K562 (cell line): ENCODE measurements around the gene YARS1. TPM values are rescaled to one million over a fixed set of nuclear protein-coding genes. Genes with fewer than 3 reads are reported as not detected.

Experiments used
- ATAC-seq: fragments of 200-7000 bp; cut with Tn5 transposase; 3 replicates; pipeline ENCODE4 v1.9.1; 2020; ENCODE audit warnings: moderate library complexity
- BruUV-seq: library from RNA; stranded (reverse); fragments of 400-500 nt; replicated peaks from 2 replicates; lab custom pipeline; 2021; lab: Mats Ljungman, UMichigan
- CTCF ChIA-PET: fragments of 300-600 bp; formaldehyde crosslinking; extraction: SDS; loops from one replicate; lab custom pipeline; 2021; ENCODE audit warnings: low intra/inter-chr PET ratio; lab: Yijun Ruan, JAX
- POLR2A ChIA-PET: fragments of 300-600, 350-650 bp; sonication (Branson Sonifier 250); formaldehyde crosslinking; extraction: SDS; loops from one replicate; lab custom pipeline; 2021; ENCODE audit warnings: antibody characterized with exemption, inconsistent platforms; lab: Yijun Ruan, JAX
- DNase-seq, 4 experiments: peaks; one replicate each; pipeline versions ENCODE4 v3.0.0 to v3.0.0-alpha.2; 2011 to 2018; ENCODE audit warnings: low spot score in 3 of 4, mixed read lengths in 3 of 4; ENCODE audit errors: extremely low read depth in 1 of 4
- FAIRE-seq: peaks from 2 replicates; lab custom pipeline; 2011; peaks lifted over from hg19 to GRCh38; lab: Jason Lieb, UNC
- H2AFZ ChIP-seq: 2 replicates; pipeline ENCODE4 v1.6.0; 2011; ENCODE audit warnings: low read depth, low read length, control low read depth, inconsistent platforms
- H3K27ac ChIP-seq: fragments of 200-600 bp; 3 replicates; pipeline ENCODE4 v1.8.0; 2011; ENCODE audit warnings: low read depth, mild to moderate bottlenecking, control low read depth, inconsistent platforms, low read length, moderate library complexity, mixed read lengths; ENCODE audit errors: extremely low read depth
- H3K27me3 ChIP-seq, 2 experiments: fragments of 300-600 bp in 1 of 2; 2 replicates in 1 of 2; 3 replicates in 1 of 2; pipeline versions ENCODE4 v1.6.0 to v1.8.0; 2011; ENCODE audit warnings: inconsistent platforms in 2 of 2, low read length in 2 of 2, mild to moderate bottlenecking in 1 of 2, mixed read lengths in 1 of 2, moderate library complexity in 1 of 2; ENCODE audit not compliant: control insufficient read depth in 2 of 2, insufficient read depth in 2 of 2
- H3K36me3 ChIP-seq: fragments of 300-600 bp; 3 replicates; pipeline ENCODE4 v1.8.0; 2011; ENCODE audit warnings: mild to moderate bottlenecking, low read length, inconsistent platforms; ENCODE audit not compliant: control insufficient read depth, insufficient read depth
- H3K4me1 ChIP-seq, 2 experiments: fragments of 200-600 bp in 1 of 2; replicated peaks in 1 of 2; 2 replicates in 1 of 2; 3 replicates in 1 of 2; pipeline versions ENCODE4 v1.5.1 to v1.8.0; 2011; ENCODE audit warnings: inconsistent platforms in 2 of 2, low read length in 2 of 2, mild to moderate bottlenecking in 1 of 2, mixed read lengths in 1 of 2, moderate library complexity in 1 of 2; ENCODE audit not compliant: control insufficient read depth in 2 of 2, insufficient read depth in 2 of 2
- H3K4me2 ChIP-seq: 2 replicates; pipeline ENCODE4 v1.6.1; 2011; ENCODE audit warnings: low read length, control low read depth, inconsistent platforms, mixed read lengths; ENCODE audit not compliant: insufficient read depth
- H3K4me3 ChIP-seq: fragments of 200-600 bp; sonication (generic), shearing (Covaris generic); 2 replicates; pipeline ENCODE4 v1.5.1; 2016; ENCODE audit warnings: control low read depth, inconsistent platforms
- H3K79me2 ChIP-seq: fragments of 200-600 bp; 3 replicates; pipeline ENCODE4 v1.8.0; 2011; ENCODE audit warnings: low read length, inconsistent platforms; ENCODE audit not compliant: control insufficient read depth, insufficient read depth
- H3K9ac ChIP-seq, 2 experiments: 2 replicates each; pipeline versions ENCODE4 v1.6.0 to v1.6.1; 2011; ENCODE audit warnings: low read depth in 2 of 2, low read length in 2 of 2, control low read depth in 1 of 2, inconsistent platforms in 1 of 2, mild to moderate bottlenecking in 1 of 2, mixed read lengths in 1 of 2; ENCODE audit not compliant: insufficient read depth in 1 of 2
- H3K9me1 ChIP-seq: one replicate; pipeline ENCODE4 v1.6.0; 2011; ENCODE audit warnings: inconsistent platforms, mild to moderate bottlenecking, low read length, moderate library complexity; ENCODE audit not compliant: control insufficient read depth, insufficient read depth
- H3K9me3 ChIP-seq: replicated peaks from 2 replicates; pipeline ENCODE4 v1.5.1; 2011; ENCODE audit warnings: low read depth, low read length, inconsistent platforms; ENCODE audit not compliant: control insufficient read depth, insufficient read depth
- H4K20me1 ChIP-seq: replicated peaks from 2 replicates; pipeline ENCODE4 v1.6.1; 2011; ENCODE audit warnings: low read length, inconsistent platforms, mixed read lengths; ENCODE audit not compliant: control insufficient read depth, insufficient read depth
- CBFA2T2 ChIP-seq: fragments of 450-650 bp; conservative IDR thresholded peaks from 2 replicates; pipeline ENCODE4 v1.6.1; 2017; ENCODE audit warnings: mild to moderate bottlenecking
- DPF2 ChIP-seq: fragments of 450-650 bp; IDR thresholded peaks from 2 replicates; pipeline ENCODE4 v1.6.1; 2016
- ELF1 ChIP-seq: fragments of 200-800 bp; sonication (Bioruptor generic); IDR thresholded peaks from 2 replicates; pipeline ENCODE4 v1.6.1; 2016; ENCODE audit warnings: missing genetic modification characterization, missing compliant biosample characterization
- FIP1L1 ChIP-seq: fragments of 200-400 bp; formaldehyde crosslinking; IDR thresholded peaks from 2 replicates; pipeline ENCODE4 v1.6.1; 2018; ENCODE audit warnings: mild to moderate bottlenecking, low read depth, low read length; ENCODE audit not compliant: poor library complexity, severe bottlenecking
- HDAC2 ChIP-seq: fragments of 450-650 bp; IDR thresholded peaks from 2 replicates; pipeline ENCODE4 v1.6.1; 2016; ENCODE audit warnings: mild to moderate bottlenecking
- KLF13 ChIP-seq: fragments of 450-650 bp; IDR thresholded peaks from 2 replicates; pipeline ENCODE4 v1.6.1; 2016; ENCODE audit warnings: missing genetic modification characterization, low read depth, mild to moderate bottlenecking, missing compliant biosample characterization, moderate library complexity, borderline replicate concordance
- RCOR1 ChIP-seq, 2 experiments: IDR thresholded peaks; 2 replicates each; pipeline ENCODE4 v1.6.1; 2012; ENCODE audit warnings: low read depth in 2 of 2, low read length in 2 of 2, borderline replicate concordance in 1 of 2, improper control_type of control experiment in 1 of 2
- SIRT6 ChIP-seq: IDR thresholded peaks from one replicate; pipeline ENCODE4 v1.6.1; 2012; ENCODE audit warnings: low read depth, mild to moderate bottlenecking, control low read depth, inconsistent platforms, low read length, moderate library complexity
- ZBED1 ChIP-seq: IDR thresholded peaks from 2 replicates; pipeline ENCODE4 v1.6.1; 2014
- WGBS: fragments of 100-300 bp; shearing (Covaris generic); methylation state at CpG from one replicate; pipeline ENCODE4 v1.1.6; 2016; ENCODE audit warnings: low coverage, mixed read lengths; ENCODE audit not compliant: insufficient coverage; ENCODE audit errors: missing lambda C conversion rate; 5-methylcytosine and 5-hydroxymethylcytosine counted together
- in situ Hi-C: fragments of 300-500 bp; cut with MboI; formaldehyde crosslinking; loops from 4 replicates; pipeline ENCODE4 v1.15.0; 2018; ENCODE audit warnings: inconsistent platforms, mixed read lengths
- intact Hi-C: fragments of 100-400 bp; cut with micrococcal nuclease; formaldehyde crosslinking; loops from 2 replicates; pipeline ENCODE4 v1.14.2; 2022
- polyA plus RNA-seq, 8 experiments: library from polyadenylated mRNA; depleted of rRNA in 4 of 8; stranded (reverse) in 5 of 8; unstranded in 3 of 8; fragments of >200 nt; fragmentation: Nextera tagmentation in 2 of 8; fragmentation: Illumina TruSeq in 1 of 8; extraction: Ambion mirVana in 2 of 8; extraction: Trizol in 1 of 8; gene quantifications; 2 replicates each; pipeline versions ENCODE4 v1.2.1 to v1.2.3, GENCODE V29; 2011 to 2014; ENCODE audit warnings: inconsistent platforms in 1 of 8, missing spikeins in 1 of 8
- total RNA-seq, 7 experiments: library from RNA; depleted of rRNA in 6 of 7; stranded (reverse); fragments of >200 nt in 6 of 7; fragmentation: Illumina TruSeq in 2 of 7; extraction: Trizol in 2 of 7; gene quantifications; 2 replicates each; pipeline versions ENCODE4 v1.2.1 to v1.2.3, GENCODE V29; 2011 to 2021; ENCODE audit warnings: low replicate concordance in 1 of 7
- TF ChIP-seq, protein P1 (sequence below): fragments of 250-450 bp; sonication (Bioruptor Pico); IDR thresholded peaks from 2 replicates; pipeline ENCODE4 v1.4.0; 2020
- TF ChIP-seq, protein P2 (sequence below): fragments of 250-450 bp; sonication (Bioruptor Pico); IDR thresholded peaks from 2 replicates; pipeline ENCODE4 v1.5.0; 2021; ENCODE audit warnings: mild to moderate bottlenecking, borderline replicate concordance

The YARS1 gene
- total and polyA plus RNA-seq, 9 of the 15 experiments (the other 6 are each of a cell fraction or from before 2014, with no cell fraction given), result 66.2 to 336 (median 201) TPM

DNA sequence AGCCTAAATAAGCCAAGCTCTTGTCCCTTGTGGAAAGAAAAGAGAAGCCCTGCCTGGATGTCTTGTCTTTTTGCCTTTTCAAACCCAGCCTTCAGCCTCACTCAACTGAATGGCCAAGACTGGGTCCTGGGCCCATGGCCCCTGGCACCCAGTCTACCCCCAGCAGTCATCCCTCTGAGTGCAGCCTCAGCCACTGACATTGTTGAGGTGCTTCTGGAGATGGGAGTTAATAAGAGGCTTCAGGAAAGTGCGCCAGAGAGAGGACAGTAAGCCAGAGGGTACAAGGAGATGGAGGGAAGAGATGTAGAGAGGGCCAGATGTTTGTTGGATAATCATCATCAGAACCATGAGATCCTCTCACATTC, 46.7 kb upstream of the YARS1 start (continued):
- TF ChIP-seq, protein P1, sequence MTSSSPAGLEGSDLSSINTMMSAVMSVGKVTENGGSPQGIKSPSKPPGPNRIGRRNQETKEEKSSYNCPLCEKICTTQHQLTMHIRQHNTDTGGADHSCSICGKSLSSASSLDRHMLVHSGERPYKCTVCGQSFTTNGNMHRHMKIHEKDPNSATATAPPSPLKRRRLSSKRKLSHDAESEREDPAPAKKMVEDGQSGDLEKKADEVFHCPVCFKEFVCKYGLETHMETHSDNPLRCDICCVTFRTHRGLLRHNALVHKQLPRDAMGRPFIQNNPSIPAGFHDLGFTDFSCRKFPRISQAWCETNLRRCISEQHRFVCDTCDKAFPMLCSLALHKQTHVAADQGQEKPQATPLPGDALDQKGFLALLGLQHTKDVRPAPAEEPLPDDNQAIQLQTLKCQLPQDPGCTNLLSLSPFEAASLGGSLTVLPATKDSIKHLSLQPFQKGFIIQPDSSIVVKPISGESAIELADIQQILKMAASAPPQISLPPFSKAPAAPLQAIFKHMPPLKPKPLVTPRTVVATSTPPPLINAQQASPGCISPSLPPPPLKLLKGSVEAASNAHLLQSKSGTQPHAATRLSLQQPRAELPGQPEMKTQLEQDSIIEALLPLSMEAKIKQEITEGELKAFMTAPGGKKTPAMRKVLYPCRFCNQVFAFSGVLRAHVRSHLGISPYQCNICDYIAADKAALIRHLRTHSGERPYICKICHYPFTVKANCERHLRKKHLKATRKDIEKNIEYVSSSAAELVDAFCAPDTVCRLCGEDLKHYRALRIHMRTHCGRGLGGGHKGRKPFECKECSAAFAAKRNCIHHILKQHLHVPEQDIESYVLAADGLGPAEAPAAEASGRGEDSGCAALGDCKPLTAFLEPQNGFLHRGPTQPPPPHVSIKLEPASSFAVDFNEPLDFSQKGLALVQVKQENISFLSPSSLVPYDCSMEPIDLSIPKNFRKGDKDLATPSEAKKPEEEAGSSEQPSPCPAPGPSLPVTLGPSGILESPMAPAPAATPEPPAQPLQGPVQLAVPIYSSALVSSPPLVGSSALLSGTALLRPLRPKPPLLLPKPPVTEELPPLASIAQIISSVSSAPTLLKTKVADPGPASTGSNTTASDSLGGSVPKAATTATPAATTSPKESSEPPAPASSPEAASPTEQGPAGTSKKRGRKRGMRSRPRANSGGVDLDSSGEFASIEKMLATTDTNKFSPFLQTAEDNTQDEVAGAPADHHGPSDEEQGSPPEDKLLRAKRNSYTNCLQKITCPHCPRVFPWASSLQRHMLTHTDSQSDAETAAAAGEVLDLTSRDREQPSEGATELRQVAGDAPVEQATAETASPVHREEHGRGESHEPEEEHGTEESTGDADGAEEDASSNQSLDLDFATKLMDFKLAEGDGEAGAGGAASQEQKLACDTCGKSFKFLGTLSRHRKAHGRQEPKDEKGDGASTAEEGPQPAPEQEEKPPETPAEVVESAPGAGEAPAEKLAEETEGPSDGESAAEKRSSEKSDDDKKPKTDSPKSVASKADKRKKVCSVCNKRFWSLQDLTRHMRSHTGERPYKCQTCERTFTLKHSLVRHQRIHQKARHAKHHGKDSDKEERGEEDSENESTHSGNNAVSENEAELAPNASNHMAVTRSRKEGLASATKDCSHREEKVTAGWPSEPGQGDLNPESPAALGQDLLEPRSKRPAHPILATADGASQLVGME (CRISPR knock-in tag), result no peak

DNA sequence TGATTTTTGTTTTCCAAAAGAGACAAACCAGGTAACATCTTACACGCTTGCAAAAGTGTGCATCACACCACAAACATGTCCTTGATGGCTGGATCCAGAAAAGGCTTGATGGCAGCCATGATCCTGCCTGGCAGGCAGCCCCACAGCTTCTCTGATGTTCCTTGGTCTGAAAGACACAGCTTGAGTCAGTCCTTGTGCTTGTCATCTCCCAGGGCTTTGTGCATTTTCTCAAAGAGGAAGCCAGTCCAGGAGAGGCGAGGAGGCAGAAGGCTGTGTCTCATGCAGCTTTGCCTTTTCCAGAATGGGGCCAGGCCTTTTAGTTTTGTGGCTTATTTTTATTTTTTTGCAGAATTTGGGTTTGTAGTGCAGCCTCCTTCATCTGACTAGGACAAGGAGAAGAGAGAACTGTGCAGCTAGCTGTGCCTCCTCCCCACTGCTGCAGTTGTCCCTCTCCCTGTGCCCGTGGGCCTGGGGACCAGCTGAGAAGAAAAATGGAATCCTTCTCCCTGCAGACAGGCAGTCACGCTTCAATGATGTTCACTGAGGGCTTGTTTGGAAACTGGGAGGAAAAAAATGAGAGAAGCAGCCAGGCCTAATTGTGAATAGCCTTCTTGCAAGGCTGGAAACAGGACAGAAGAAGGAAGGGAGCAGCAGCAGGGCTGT, 46.2 kb upstream of the YARS1 start:
- no peaks in the 10 kb centered on the region for H3K79me2 ChIP-seq
- FAIRE-seq (no peak), DNase-seq (no peak), ATAC-seq (no peak)
- no peak overlapping the region for H3K27ac ChIP-seq
- intact Hi-C loops (no loop called here), in situ Hi-C loops (no loop called here)
- peaks cover 0 to 3% of the 10 kb centered on the region in 2 experiments; a peak in 1 of 5 replicates for H3K4me1 ChIP-seq
- WGBS, result 72% methylated on average over 4 of the region's 4 CpGs
- no peaks in the 10 kb centered on the region for H3K9me3 ChIP-seq
- H3K36me3 ChIP-seq, result peaks cover 35% of the 10 kb centered on the region; the same call in 2 of the 3 replicates
- no peak overlapping the region for H3K9ac ChIP-seq
- no peak overlapping the region for H3K4me2 ChIP-seq
- H3K4me3 ChIP-seq, result no peak overlapping the region
- H4K20me1 ChIP-seq, result no peaks in the 10 kb centered on the region
- no TSS peak for BruUV-seq
- no peak overlapping the region for H2AFZ ChIP-seq
- no peaks in the 10 kb centered on the region for H3K9me1 ChIP-seq
- POLR2A ChIA-PET, result interaction anchor here (0.6 to 1.6 kb wide), 5 partner anchors 10 to 145 kb away, joined by 3 to 7 read pairs (median 5); no protein-coding TSS in a partner anchor
- H3K27me3 ChIP-seq, result no peaks in the 10 kb centered on the region
- CTCF ChIA-PET, result no interaction called here
- TF ChIP-seq ZBED1 (no peak), HDAC2 (no peak), SIRT6 (no peak), FIP1L1 (no peak), CBFA2T2 (no peak), ELF1 (tag) (no peak), RCOR1 (IDR thresholded peaks at IDR 0.05; ENCODE audit: borderline replicate concordance in 1 of 2, low read depth in 2 of 2, low read length in 2 of 2) (no peak), DPF2 (no peak), KLF13 (tag) (no peak)
- TF ChIP-seq, protein P2, sequence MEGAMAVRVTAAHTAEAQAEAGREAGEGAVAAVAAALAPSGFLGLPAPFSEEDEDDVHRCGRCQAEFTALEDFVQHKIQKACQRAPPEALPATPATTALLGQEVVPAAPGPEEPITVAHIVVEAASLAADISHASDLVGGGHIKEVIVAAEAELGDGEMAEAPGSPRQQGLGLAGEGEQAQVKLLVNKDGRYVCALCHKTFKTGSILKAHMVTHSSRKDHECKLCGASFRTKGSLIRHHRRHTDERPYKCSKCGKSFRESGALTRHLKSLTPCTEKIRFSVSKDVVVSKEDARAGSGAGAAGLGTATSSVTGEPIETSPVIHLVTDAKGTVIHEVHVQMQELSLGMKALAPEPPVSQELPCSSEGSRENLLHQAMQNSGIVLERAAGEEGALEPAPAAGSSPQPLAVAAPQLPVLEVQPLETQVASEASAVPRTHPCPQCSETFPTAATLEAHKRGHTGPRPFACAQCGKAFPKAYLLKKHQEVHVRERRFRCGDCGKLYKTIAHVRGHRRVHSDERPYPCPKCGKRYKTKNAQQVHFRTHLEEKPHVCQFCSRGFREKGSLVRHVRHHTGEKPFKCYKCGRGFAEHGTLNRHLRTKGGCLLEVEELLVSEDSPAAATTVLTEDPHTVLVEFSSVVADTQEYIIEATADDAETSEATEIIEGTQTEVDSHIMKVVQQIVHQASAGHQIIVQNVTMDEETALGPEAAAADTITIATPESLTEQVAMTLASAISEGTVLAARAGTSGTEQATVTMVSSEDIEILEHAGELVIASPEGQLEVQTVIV (CRISPR knock-in tag), result no peak
